Measurements from ENCODE around the gene ADAMTSL4. TPM values are rescaled to one million over a fixed set of nuclear protein-coding genes. Genes with fewer than 3 reads are reported as not detected.

The ADAMTSL4 gene
- total and polyA plus RNA-seq, 9 of the 15 experiments (the other 6 are each of a cell fraction or from before 2014, with no cell fraction given): 12.7 to 212 (median 35.6) TPM

DNA sequence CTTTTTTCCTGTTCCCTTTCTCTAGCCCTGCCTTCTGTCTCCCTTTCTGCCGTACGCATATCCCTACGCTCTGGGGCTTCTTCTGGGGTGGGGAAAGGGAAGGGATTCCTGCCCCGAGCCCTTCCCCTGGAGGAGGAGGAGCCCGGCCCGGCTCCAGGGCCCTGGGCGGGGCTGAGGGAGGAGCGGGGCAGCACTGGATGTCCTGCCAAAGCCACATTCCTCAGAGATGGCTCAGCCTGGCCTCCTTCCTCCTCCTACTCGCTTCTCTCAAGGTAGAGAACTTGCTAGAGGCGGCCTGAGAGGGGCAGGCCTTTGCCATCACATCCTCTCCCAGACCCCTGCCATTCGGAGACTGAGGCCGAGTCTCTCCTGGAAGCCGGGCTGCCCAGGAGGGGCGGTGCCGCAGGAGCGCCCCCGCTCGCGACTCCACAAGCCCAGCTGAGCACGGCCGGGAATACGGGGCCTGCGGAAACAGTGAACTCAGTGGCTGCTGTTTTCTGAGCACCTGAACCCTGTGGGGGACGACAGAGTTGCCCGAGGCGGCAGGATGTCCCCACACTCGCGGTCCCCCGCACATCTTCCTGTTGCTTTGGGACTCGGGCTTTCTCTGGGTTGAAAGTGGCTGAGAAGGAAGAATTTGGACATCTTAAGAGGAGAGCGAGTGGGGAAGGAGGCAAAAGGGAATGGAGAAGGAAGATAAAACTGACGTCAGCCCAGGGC lies 12.2 kb downstream of the ADAMTSL4 start (continued):
- TF ChIP-seq TAF1 (IDR thresholded peaks at IDR 0.05; ENCODE audit: control insufficient read depth, extremely low read depth, insufficient read depth, low read length, severe bottlenecking): no peak
- peak; percentile 57 for TF ChIP-seq ARHGAP35 (IDR thresholded peaks at IDR 0.05; ENCODE audit: partially characterized antibody)
- no peak for TF ChIP-seq SP2 (IDR thresholded peaks at IDR 0.05; ENCODE audit: extremely low read depth, low read depth, low read length, poor library complexity, severe bottlenecking)
- no peak for TF ChIP-seq HEY1 (CRISPR knock-in tag; IDR thresholded peaks at IDR 0.05; ENCODE audit: borderline replicate concordance)
- TF ChIP-seq ZBTB17 (CRISPR knock-in tag; IDR thresholded peaks at IDR 0.05): no peak; the same call in 1 of the 2 replicates
- TF ChIP-seq BRD9 (IDR thresholded peaks at IDR 0.05; ENCODE audit: low read depth, partially characterized antibody): peak; percentile 53
- no peak for TF ChIP-seq ZNF717 (CRISPR knock-in tag; IDR thresholded peaks at IDR 0.05)
- TF ChIP-seq, protein P1, sequence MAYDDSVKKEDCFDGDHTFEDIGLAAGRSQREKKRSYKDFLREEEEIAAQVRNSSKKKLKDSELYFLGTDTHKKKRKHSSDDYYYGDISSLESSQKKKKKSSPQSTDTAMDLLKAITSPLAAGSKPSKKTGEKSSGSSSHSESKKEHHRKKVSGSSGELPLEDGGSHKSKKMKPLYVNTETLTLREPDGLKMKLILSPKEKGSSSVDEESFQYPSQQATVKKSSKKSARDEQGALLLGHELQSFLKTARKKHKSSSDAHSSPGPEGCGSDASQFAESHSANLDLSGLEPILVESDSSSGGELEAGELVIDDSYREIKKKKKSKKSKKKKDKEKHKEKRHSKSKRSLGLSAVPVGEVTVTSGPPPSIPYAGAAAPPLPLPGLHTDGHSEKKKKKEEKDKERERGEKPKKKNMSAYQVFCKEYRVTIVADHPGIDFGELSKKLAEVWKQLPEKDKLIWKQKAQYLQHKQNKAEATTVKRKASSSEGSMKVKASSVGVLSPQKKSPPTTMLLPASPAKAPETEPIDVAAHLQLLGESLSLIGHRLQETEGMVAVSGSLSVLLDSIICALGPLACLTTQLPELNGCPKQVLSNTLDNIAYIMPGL (CRISPR knock-in tag; IDR thresholded peaks at IDR 0.05): no peak
- TF ChIP-seq MCM2 (IDR thresholded peaks at IDR 0.05; ENCODE audit: low read depth): no peak
- TF ChIP-seq CBX3 (IDR thresholded peaks at IDR 0.05; ENCODE audit: borderline replicate concordance in 1 of 2, low read length in 2 of 2): 0 out of 3 replicates have a peak, but pooled peaks of 1 of the 2 experiments have one; percentile 5
- 0 out of 2 replicates have a peak, but pooled peaks have one; percentile 16 for TF ChIP-seq E2F3 (CRISPR knock-in tag; IDR thresholded peaks at IDR 0.05)
- TF ChIP-seq MEF2D (tag; conservative IDR thresholded peaks at IDR 0.05; ENCODE audit: low read depth): no peak
- TF ChIP-seq EWSR1 (IDR thresholded peaks at IDR 0.05; ENCODE audit: borderline replicate concordance, low read depth, partially characterized antibody): no peak
- no peak for TF ChIP-seq CEBPG (CRISPR knock-in tag; IDR thresholded peaks at IDR 0.05)
- TF ChIP-seq CEBPG (tag; conservative IDR thresholded peaks at IDR 0.05 in 1 of 2, IDR thresholded peaks at IDR 0.05 in 1 of 2): no peak
- TF ChIP-seq ZNF24 (IDR thresholded peaks at IDR 0.05): 0 out of 2 replicates have a peak, but pooled peaks have one; percentile 5
- TF ChIP-seq TCFL5 (CRISPR knock-in tag; conservative IDR thresholded peaks at IDR 0.05): no peak
- no peak for TF ChIP-seq MBD2 (IDR thresholded peaks at IDR 0.05; ENCODE audit: borderline replicate concordance, low read depth)
- TF ChIP-seq, protein P2, sequence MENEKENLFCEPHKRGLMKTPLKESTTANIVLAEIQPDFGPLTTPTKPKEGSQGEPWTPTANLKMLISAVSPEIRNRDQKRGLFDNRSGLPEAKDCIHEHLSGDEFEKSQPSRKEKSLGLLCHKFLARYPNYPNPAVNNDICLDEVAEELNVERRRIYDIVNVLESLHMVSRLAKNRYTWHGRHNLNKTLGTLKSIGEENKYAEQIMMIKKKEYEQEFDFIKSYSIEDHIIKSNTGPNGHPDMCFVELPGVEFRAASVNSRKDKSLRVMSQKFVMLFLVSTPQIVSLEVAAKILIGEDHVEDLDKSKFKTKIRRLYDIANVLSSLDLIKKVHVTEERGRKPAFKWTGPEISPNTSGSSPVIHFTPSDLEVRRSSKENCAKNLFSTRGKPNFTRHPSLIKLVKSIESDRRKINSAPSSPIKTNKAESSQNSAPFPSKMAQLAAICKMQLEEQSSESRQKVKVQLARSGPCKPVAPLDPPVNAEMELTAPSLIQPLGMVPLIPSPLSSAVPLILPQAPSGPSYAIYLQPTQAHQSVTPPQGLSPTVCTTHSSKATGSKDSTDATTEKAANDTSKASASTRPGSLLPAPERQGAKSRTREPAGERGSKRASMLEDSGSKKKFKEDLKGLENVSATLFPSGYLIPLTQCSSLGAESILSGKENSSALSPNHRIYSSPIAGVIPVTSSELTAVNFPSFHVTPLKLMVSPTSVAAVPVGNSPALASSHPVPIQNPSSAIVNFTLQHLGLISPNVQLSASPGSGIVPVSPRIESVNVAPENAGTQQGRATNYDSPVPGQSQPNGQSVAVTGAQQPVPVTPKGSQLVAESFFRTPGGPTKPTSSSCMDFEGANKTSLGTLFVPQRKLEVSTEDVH (IDR thresholded peaks at IDR 0.05; ENCODE audit: low read depth, partially characterized antibody): no peak
- no peak; the same call in 1 of the 2 replicates for TF ChIP-seq ZBTB1 (CRISPR knock-in tag; IDR thresholded peaks at IDR 0.05; ENCODE audit: borderline replicate concordance, low read depth)
- 0 out of 4 replicates have a peak, but pooled peaks of 1 of the 2 experiments have one; percentile 21 for TF ChIP-seq TRIM24 (IDR thresholded peaks at IDR 0.05)

All from K562 (cell line).